Hematopoietic multipotent progenitor cell treated with erythropoietin and hydrocortisone succinate and interleukin-3 and kit ligand, for 15 days (in vitro differentiated cells): ENCODE data around the gene ATXN7L1.

ENCODE experiments used
- DNase-seq: peaks from one replicate; pipeline ENCODE4 v3.0.0-alpha.2; 2015; ENCODE audit warnings: low spot score

ATXN7L1 gene

DNA sequence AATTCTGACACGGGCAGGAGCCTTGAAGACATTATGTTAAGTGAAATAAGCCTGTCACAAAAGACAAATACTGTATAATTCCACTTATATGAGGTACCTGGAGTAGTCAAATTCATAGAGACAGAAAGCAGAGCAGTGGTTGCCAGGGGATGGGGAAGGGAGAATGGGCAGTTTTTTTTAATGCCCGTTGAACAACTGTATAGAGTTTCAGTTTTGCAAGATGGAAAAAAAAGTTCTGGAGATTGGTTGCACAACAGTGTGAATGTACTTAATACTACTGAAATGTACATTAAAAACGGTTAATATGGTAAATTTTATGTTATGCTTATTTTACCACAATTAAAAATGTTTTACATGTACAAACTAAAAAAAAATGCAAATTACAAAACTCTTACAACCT, 231.5 kb downstream of the ATXN7L1 start:
- DNase-seq: no peak

- no peak for DNase-seq
These were observed 232.5 kb downstream of the ATXN7L1 start for GRCh38 chr7:105643851-105644250.

DNA sequence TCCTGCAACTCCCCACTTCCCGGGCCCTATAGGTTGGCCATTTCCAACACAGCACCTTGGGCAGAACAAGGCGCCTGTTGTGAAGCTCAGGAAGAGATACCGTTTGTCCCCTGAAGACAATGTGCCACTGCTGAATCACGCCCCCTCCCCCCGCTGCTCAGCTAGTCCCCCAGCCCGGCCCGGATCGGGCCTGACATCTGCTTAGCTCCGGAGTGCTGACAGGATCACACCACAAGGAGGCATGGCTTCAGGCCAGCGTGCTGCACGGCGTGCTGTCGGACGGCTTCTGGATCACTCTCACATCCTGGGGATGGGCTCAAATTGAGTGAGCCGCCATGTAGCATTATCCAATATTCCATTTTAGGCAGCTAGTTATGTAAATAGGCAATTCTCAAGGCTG, 233.0 kb downstream of the ATXN7L1 start:
- DNase-seq: no peak

DNA sequence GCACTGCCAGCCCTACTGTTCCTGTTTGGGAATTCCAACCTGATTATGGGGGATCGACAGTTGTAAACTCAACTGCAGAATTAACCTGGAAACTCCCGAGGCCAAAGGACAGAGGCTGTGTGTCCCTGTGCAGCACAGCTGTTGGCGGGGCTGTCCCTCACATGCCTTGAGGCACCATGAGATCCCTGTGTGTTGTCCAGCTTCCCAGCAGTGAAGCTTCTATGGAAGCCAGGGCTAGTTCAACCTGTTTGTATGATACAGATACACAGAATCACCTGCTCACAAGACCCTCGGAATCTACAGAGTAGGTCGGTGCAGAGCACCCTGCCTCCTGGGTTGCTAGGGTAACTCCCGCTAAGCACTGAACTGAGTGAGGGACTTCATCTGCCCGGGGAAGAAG, 234.1 kb downstream of the ATXN7L1 start:
- no peak for DNase-seq

GRCh38 chr7:105640956-105641810, 235.2 kb downstream of the ATXN7L1 start:
- no peak for DNase-seq

DNA sequence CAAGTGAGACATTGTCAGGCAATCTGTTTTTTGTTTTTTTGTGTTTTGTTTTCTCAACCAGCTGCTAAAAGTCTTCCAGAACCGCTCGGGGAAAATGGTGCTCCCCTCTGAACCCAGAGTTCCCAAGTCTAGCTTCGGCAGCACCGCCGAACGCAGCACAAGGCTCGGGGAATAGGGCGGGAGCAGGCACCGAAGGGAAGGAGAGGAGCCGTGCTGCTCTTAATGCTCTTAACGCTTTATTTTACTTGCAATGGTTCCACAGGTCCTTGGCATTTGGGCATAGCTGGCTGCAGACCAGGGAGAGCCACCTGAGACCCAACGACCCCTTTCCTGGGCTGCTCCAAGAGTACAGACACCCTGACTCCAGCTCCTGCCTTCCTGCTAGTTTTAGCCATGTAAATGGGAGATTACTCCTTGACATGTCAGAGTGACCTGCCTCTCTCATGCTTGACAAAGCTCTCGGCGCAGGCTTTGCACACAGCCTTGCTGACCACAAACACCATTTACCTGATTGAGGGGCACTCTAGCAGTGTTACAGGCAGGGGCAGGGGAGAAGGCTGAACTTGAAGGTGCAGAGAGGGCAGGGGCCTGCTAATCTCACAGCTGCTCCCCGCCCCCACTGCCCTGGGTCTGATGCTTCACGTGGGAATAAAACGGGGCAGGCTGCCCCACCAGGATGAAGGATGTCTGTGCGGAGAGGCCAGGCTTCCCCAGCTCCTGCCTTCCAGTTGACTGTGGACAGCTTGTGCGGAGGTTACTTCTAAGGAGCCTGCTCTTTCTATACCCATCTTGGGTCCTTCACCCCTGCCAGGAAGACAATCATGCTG, 236.5 kb downstream of the ATXN7L1 start:
- DNase-seq: no peak

DNA sequence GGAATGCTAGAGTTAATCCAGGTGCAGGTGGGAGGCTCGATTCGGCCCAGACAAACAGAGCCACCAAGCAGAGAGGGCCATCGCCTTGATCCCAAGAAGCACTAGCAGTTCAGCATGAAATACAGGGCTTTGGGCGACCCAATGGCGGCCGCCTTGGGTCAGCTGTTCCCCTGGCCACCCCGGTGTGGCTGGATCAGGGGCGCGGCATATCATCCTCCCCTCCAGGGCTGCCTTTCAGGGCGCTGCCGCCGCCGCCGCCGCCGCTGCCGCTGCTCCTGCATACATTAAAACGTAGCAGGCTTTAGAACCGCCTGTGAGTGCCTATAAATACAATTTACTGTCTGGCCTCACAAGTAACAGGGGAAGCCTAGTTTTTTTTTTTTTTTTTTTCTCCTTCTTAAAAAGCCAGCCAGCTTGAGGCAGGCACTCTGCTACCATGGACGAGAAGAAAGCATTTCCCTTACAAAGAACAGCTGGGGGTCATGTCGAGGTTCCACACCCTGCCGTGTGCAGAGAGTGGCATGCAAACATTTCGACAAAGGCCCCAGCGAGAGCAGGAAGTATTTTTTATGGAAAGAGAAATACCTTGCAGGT, 237.4 kb downstream of the ATXN7L1 start:
- no peak for DNase-seq

DNA sequence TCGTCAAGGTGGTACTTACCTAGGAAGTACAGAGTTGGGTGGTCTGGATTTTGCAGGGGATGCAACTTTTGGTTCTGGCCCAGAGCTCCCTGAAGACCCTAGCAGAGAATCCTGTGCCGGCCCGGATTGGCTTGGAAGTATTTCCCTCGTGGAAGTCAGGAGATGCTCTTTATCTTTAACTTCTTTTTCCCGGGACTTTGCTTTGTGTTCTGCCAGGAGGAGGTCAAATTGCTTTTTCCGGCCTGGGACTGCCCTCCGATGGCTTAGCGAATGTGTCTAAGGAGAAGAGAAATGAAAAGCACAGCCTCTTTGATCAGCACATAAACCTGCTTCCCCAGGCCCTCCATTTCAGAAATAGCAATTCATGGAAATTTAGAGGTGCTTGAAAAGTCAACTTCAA, 238.1 kb downstream of the ATXN7L1 start:
- DNase-seq: no peak

GRCh38 chr7:105637755-105638154, 238.6 kb downstream of the ATXN7L1 start:
- DNase-seq: no peak

GRCh38 chr7:105636982-105637381, 239.4 kb downstream of the ATXN7L1 start:
- no peak for DNase-seq

DNA sequence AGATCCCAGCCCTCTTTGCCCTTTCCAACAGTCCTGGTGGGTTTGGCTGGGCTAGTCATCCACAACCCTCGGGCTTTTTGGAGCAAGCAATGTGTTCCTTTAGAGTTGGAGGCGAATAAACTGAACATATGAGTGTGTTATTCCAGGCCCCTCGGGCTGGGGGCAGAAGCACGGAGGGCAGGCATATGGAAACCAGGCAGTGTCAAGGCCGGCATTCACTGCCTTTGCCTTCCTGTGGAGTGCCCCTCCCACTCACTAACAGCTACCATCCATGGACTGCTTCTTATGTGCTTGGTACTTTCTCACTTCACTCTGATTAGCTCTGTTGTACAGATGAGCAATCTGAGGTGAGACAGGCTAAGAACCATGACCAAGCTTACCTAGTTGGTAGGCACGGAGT, 241.2 kb downstream of the ATXN7L1 start:
- DNase-seq: no peak

DNA sequence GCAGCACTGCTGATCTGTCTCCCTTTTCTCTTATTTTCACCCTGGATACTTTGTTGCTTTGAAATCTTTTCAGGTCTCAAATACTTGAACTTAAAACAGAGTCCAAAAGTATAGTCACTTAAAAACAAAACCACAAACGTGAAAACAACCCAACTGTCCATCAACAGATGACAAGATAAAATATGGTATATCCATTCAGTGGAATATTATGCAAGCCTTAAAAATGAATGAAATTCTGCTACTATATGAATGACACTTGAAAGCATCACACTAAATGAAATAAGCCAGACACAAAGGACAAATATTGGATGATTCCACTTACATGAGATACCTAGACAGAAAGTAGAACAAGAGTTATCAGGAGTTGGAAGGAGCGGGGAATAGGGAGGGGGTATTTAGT, 250.4 kb downstream of the ATXN7L1 start:
- no peak for DNase-seq

DNA sequence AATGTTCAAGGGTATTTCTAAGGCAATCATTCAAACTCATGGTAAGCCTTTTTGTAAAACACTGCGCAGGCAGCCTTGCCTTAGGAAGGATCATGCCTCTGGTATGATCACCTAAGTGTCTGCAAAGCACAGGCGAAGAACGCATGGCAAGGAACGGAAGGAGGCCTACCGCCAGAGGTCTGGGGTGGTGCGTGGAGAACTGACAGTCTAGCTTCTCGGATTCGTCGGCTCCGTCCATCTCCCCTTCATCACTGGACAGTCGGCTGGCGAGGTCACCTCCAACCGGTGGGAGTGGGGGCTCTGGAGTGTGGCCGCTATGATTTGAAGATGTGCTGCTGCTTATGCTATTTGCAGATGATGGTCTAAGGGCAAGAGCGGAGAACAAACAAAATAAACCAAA, 252.5 kb downstream of the ATXN7L1 start:
- DNase-seq: no peak

DNA sequence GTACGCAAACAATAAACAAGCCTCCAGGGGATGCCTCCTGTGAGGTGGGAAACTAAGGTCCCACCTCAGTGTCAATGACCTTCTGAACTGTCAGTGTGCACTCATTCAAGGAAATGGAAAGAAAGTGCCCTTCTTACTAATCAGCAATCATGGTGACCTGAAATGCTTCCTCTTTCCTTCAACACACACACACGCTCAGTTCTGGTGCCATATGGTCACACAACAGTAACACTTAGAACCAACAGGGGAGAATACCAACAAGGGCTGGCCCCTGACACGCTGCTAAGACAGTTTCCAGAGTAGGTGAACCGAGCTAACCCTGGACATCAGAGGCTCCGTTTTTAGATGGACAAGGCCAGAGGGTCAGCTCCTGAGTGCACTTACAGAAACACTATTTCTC, 253.0 kb downstream of the ATXN7L1 start:
- no peak for DNase-seq

DNA sequence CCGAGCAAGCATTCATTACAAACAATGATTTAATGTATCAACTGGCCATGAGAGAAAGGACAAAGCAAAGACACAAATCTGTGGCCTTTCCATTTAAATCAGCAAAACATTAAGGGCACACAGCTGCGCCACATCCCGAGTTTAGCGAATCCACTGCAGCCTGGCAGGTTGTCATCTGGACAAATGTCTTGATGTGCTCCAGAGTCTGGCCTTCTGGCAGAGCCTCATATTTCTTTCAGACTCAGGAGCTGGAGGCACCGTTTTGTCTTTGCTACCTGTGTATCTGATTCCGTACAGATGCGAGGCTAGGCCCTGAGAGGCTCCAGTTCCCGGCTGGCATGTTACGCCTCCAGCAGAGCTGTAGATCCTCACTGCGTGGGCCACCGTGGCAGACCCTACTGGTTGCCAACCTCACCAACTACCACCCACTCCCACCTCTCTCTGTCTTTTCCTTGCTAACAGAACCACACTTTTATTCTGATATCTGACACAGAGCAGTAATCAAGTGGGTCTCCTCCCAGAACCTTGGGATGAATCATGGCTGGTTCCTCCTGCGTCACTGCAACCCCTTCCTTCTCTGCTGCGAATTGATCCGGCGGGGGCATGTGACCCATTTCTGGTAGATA, 254.2 kb downstream of the ATXN7L1 start:
- DNase-seq: no peak

GRCh38 chr7:105621617-105622016, 254.8 kb downstream of the ATXN7L1 start:
- DNase-seq: no peak

- DNase-seq: no peak
These were observed 255.2 kb downstream of the ATXN7L1 start for GRCh38 chr7:105621176-105621575.

DNA sequence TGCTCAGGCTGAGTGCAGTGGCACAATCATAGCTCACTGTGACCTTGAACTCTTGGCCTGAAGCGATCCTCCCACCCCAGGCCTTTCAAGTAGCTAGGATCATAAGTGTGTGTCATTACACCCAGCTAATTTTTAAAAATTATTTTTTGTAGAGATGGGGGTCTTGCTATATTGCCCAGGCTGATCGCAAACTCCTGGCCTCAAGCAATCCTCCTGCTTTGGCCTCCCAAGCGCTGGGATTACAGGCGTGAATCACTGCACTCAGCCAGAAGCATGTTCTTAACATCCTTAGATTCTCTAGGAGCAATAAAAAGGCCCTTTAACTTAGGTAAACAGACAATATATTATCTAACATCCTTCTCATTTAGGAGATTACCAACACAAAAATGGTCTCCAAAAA, 256.8 kb downstream of the ATXN7L1 start:
- no peak for DNase-seq

DNA sequence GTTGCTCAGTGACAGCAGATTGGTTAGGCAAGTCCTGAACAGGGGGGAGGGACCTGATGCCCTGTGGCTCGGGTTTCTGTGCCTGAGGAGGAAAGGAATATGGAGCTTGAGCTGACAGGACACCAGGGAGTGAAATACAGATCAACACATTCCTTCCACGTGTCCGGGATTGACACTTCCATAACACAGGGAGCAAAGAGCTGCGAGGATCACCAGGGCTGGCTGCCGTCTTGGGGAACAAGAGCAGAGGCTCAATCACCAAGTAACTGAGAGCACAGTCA, 258.4 kb downstream of the ATXN7L1 start:
- no peak for DNase-seq

GRCh38 chr7:105617280-105618015, 259.0 kb downstream of the ATXN7L1 start:
- DNase-seq: no peak

GRCh38 chr7:105614341-105614840, 262.0 kb downstream of the ATXN7L1 start:
- DNase-seq: no peak
